Glutamatergic neuron (in vitro differentiated cells): ENCODE measurements around the gene COTL1. TPM values are rescaled to one million over a fixed set of nuclear protein-coding genes. Genes with fewer than 3 reads are reported as not detected.
A peak's percentile ranks its signal among the peaks of the same experiment; 100 is the strongest.

Experiments
- DNase-seq: peaks from one replicate; pipeline ENCODE4 v3.0.0; 2022
- H3K27ac Mint-ChIP-seq: one replicate; pipeline ENCODE4 v1.8.0; 2020; ENCODE audit warnings: mild to moderate bottlenecking, mixed read lengths, inconsistent platforms; ENCODE audit not compliant: unreplicated experiment
- H3K27me3 Mint-ChIP-seq: one replicate; pipeline ENCODE4 v1.8.0; 2020; ENCODE audit warnings: mild to moderate bottlenecking, moderate library complexity, mixed read lengths, inconsistent platforms; ENCODE audit not compliant: unreplicated experiment
- H3K36me3 Mint-ChIP-seq: one replicate; pipeline ENCODE4 v1.8.0; 2020; ENCODE audit warnings: mild to moderate bottlenecking, mixed read lengths, inconsistent platforms; ENCODE audit not compliant: unreplicated experiment
- H3K4me1 Mint-ChIP-seq: one replicate; pipeline ENCODE4 v1.8.0; 2020; ENCODE audit warnings: mild to moderate bottlenecking, low read depth, mixed read lengths, inconsistent platforms; ENCODE audit not compliant: unreplicated experiment
- H3K4me3 Mint-ChIP-seq: one replicate; pipeline ENCODE4 v1.8.0; 2020; ENCODE audit warnings: mild to moderate bottlenecking, mixed read lengths, inconsistent platforms; ENCODE audit not compliant: unreplicated experiment
- H3K9me3 Mint-ChIP-seq: one replicate; pipeline ENCODE4 v1.8.0; 2020; ENCODE audit warnings: mild to moderate bottlenecking, moderate library complexity, mixed read lengths, inconsistent platforms; ENCODE audit not compliant: unreplicated experiment
- CTCF ChIP-seq: fragments of 200-600 bp; sonication (generic); IDR thresholded peaks from one replicate; pipeline ENCODE4 v1.5.0; 2021; ENCODE audit not compliant: partially characterized antibody, unreplicated experiment
- total RNA-seq: library from RNA; stranded (reverse); fragmentation: NEBNext Ultra II Directional; extraction: Animal tissue kit (Norgen Biotek cat#: 25700); gene quantifications from one replicate; pipeline ENCODE4 v1.2.1, GENCODE V29; 2021; ENCODE audit not compliant: unreplicated experiment

The COTL1 gene
- total RNA-seq, 1 donor from 2014 or later, result 545 TPM

GRCh38 chr16:84657229-84657837, 39.5 kb upstream of the COTL1 start:
- Mint-ChIP-seq H3K9me3 (peaks cover 4% of the 10 kb centered on the region), H3K4me3 (no peak overlapping the region), H3K36me3 (no peaks in the 10 kb centered on the region), H3K4me1 (no peaks in the 10 kb centered on the region), H3K27me3 (peaks cover 6% of the 10 kb centered on the region), H3K27ac (no peak overlapping the region)
- TF ChIP-seq CTCF, result no peak
- no peak for DNase-seq

- no peak overlapping the region for H3K27ac Mint-ChIP-seq
- H3K4me3 Mint-ChIP-seq, result no peak overlapping the region
- H3K36me3 Mint-ChIP-seq, result no peaks in the 10 kb centered on the region
- no peaks in the 10 kb centered on the region for H3K4me1 Mint-ChIP-seq
- DNase-seq, result no peak
- TF ChIP-seq CTCF, result no peak
- peaks cover 4% of the 10 kb centered on the region for H3K9me3 Mint-ChIP-seq
- H3K27me3 Mint-ChIP-seq, result peaks cover 6% of the 10 kb centered on the region
Observed at GRCh38 chr16:84656649-84657048, 38.8 kb upstream of the COTL1 start.

- H3K36me3 Mint-ChIP-seq, result no peaks in the 10 kb centered on the region
- H3K27ac Mint-ChIP-seq, result peak overlapping the region; percentile 46
- peaks cover 6% of the 10 kb centered on the region for H3K4me1 Mint-ChIP-seq
- DNase-seq, result no peak
- peaks cover 8% of the 10 kb centered on the region for H3K27me3 Mint-ChIP-seq
- H3K4me3 Mint-ChIP-seq, result no peak overlapping the region
- peaks cover 3% of the 10 kb centered on the region for H3K9me3 Mint-ChIP-seq
- no peak for TF ChIP-seq CTCF
Observed at GRCh38 chr16:84654998-84655397, 37.1 kb upstream of the COTL1 start.

GRCh38 chr16:84654238-84654637, 36.4 kb upstream of the COTL1 start:
- no peaks in the 10 kb centered on the region for H3K36me3 Mint-ChIP-seq
- DNase-seq, result no peak
- no peak overlapping the region for H3K4me3 Mint-ChIP-seq
- H3K9me3 Mint-ChIP-seq, result peaks cover 4% of the 10 kb centered on the region
- H3K27me3 Mint-ChIP-seq, result peaks cover 8% of the 10 kb centered on the region
- no peak overlapping the region for H3K27ac Mint-ChIP-seq
- TF ChIP-seq CTCF, result no peak
- peaks cover 8% of the 10 kb centered on the region for H3K4me1 Mint-ChIP-seq

GRCh38 chr16:84652566-84652965, 34.7 kb upstream of the COTL1 start:
- peaks cover 7% of the 10 kb centered on the region for H3K9me3 Mint-ChIP-seq

More at GRCh38 chr16:84652566-84652965, 34.7 kb upstream of the COTL1 start:
- no peak for DNase-seq
- TF ChIP-seq CTCF, result no peak
- Mint-ChIP-seq H3K4me1 (peaks cover 11% of the 10 kb centered on the region), H3K27me3 (peaks cover 11% of the 10 kb centered on the region), H3K4me3 (no peak overlapping the region), H3K36me3 (peaks cover 4% of the 10 kb centered on the region), H3K27ac (no peak overlapping the region)
